ENCODE results near the gene ACSM6. TPM values are rescaled to one million over a fixed set of nuclear protein-coding genes. Genes with fewer than 3 reads are reported as not detected.

Gene ACSM6
- total and polyA plus RNA-seq, 2 of the 8 experiments (the other 6 are each of a cell fraction or from before 2014, with no cell fraction given) = 0.33 TPM; not detected in 1

- no peak for TF ChIP-seq CTCF (IDR thresholded peaks at IDR 0.05; ENCODE audit: control extremely low read depth in 1 of 3, insufficient read depth in 1 of 3, low read depth in 1 of 3, low read length in 3 of 3)
- no peak for TF ChIP-seq SIRT6 (IDR thresholded peaks at IDR 0.05; ENCODE audit: low read length)
- TF ChIP-seq NANOG (IDR thresholded peaks at IDR 0.05; ENCODE audit: insufficient read depth, low read depth, low read length, poor library complexity, severe bottlenecking) = no peak
- no peak for TF ChIP-seq SIN3A (conservative IDR thresholded peaks at IDR 0.05 in 1 of 2, IDR thresholded peaks at IDR 0.05 in 1 of 2; ENCODE audit: low read depth in 1 of 2, low read length in 2 of 2)
- TF ChIP-seq CBX8 (IDR thresholded peaks at IDR 0.05; ENCODE audit: borderline replicate concordance, low read depth, low read length) = no peak
- no peak for TF ChIP-seq PHF8 (conservative IDR thresholded peaks at IDR 0.05; ENCODE audit: low read depth, low read length)
- TF ChIP-seq POU5F1 (IDR thresholded peaks at IDR 0.05; ENCODE audit: low read depth, low read length) = no peak
These were observed 47.5 kb downstream of the ACSM6 start (continued) for GRCh38 chr10:95241533-95241932.

All from H1 (cell line).